ENCODE results near the gene LHPP.
"Not testable (repeated sequence)": the region's sequence is repeated elsewhere in the genome, so short reads cannot be mapped to it uniquely, and the experiment has no call there.

The LHPP gene

GRCh38 chr10:124605856-124606812 is 144.5 kb downstream of the LHPP start:
- Histone ChIP-seq H3K36me3 (ENCODE audit: insufficient read depth, low read depth, low read length) (no peaks in the 10 kb centered on the region), H3K4me3 (ENCODE audit: low read length) (no peak overlapping the region), H3K9me3 (ENCODE audit: insufficient read depth, low read depth, low read length) (no peaks in the 10 kb centered on the region), H3K27me3 (ENCODE audit: insufficient read depth, low read length) (no peaks in the 10 kb centered on the region), H3K27ac (ENCODE audit: low read length) (no peak overlapping the region), H3K4me1 (ENCODE audit: insufficient read depth, low read length) (no peaks in the 10 kb centered on the region), H3K9ac (ENCODE audit: low read depth, low read length) (no peak overlapping the region)

DNA sequence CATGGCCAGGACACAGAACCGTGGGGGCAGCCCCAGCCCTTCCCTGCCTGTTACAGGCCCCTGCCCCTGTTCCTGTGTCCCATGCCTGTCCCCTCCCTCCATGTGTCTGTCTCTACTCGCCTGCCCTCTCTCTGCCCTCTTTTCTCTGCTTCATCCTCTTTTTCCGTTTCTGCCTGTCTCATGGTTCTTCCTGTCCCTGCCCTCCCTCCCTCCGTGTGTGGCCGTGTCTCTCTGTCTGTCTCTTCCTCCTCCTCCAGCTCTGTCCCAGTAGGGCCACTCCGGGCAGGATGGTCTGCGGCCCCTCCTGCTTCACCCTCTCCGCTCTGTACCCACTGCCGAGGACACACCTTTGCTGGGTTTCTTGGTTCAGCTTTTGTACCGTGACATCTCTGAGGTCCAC is 145.2 kb downstream of the LHPP start:
- Histone ChIP-seq H3K4me3 (ENCODE audit: low read length) (no peak overlapping the region), H3K9me3 (ENCODE audit: insufficient read depth, low read depth, low read length) (no peaks in the 10 kb centered on the region), H3K36me3 (ENCODE audit: insufficient read depth, low read depth, low read length) (no peaks in the 10 kb centered on the region), H3K27ac (ENCODE audit: low read length) (no peak overlapping the region), H3K27me3 (ENCODE audit: insufficient read depth, low read length) (no peaks in the 10 kb centered on the region), H3K9ac (ENCODE audit: low read depth, low read length) (no peak overlapping the region), H3K4me1 (ENCODE audit: insufficient read depth, low read length) (no peaks in the 10 kb centered on the region)

- Histone ChIP-seq H3K9me3 (ENCODE audit: insufficient read depth, low read depth, low read length) (no peaks in the 10 kb centered on the region), H3K36me3 (ENCODE audit: insufficient read depth, low read depth, low read length) (no peaks in the 10 kb centered on the region), H3K4me3 (ENCODE audit: low read length) (no peak overlapping the region), H3K27ac (ENCODE audit: low read length) (no peak overlapping the region), H3K27me3 (ENCODE audit: insufficient read depth, low read length) (no peaks in the 10 kb centered on the region), H3K4me1 (ENCODE audit: insufficient read depth, low read length) (no peaks in the 10 kb centered on the region), H3K9ac (ENCODE audit: low read depth, low read length) (no peak overlapping the region)
Measured at GRCh38 chr10:124607693-124608092, 146.1 kb downstream of the LHPP start.

GRCh38 chr10:124608093-124608721 is 146.6 kb downstream of the LHPP start:
- Histone ChIP-seq H3K27ac (ENCODE audit: low read length) (no peak overlapping the region), H3K36me3 (ENCODE audit: insufficient read depth, low read depth, low read length) (no peaks in the 10 kb centered on the region), H3K9ac (ENCODE audit: low read depth, low read length) (no peak overlapping the region), H3K4me3 (ENCODE audit: low read length) (no peak overlapping the region), H3K4me1 (ENCODE audit: insufficient read depth, low read length) (no peaks in the 10 kb centered on the region), H3K27me3 (ENCODE audit: insufficient read depth, low read length) (no peaks in the 10 kb centered on the region), H3K9me3 (ENCODE audit: insufficient read depth, low read depth, low read length) (no peaks in the 10 kb centered on the region)

GRCh38 chr10:124609698-124610097 is 148.1 kb downstream of the LHPP start:
- no peak overlapping the region for H3K27ac ChIP-seq (ENCODE audit: low read length)
- H3K36me3 ChIP-seq (ENCODE audit: insufficient read depth, low read depth, low read length), result no peaks in the 10 kb centered on the region
- H3K9me3 ChIP-seq (ENCODE audit: insufficient read depth, low read depth, low read length), result no peaks in the 10 kb centered on the region
- no peak overlapping the region for H3K9ac ChIP-seq (ENCODE audit: low read depth, low read length)
- no peak overlapping the region for H3K4me3 ChIP-seq (ENCODE audit: low read length)
- H3K4me1 ChIP-seq (ENCODE audit: insufficient read depth, low read length), result no peaks in the 10 kb centered on the region
- H3K27me3 ChIP-seq (ENCODE audit: insufficient read depth, low read length), result no peaks in the 10 kb centered on the region

DNA sequence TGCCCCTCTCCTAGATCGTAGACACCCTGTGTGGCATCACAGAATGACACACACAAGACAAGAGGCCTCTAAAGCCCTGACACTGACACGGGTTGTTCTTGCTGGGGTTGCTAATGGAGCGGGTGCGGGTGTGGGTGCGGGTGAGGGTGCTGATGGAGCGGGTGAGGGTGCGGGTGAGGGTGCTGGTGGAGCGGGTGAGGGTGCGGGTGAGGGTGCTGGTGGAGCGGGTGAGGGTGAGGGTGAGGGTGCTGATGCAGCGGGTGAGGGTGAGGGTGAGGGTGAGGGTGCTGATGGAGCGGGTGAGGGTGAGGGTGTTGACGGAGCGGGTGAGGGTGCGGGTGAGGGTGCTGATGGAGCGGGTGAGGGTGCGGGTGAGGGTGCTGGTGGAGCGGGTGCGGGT is 148.6 kb downstream of the LHPP start:
- not testable (repeated sequence) for H3K9me3 ChIP-seq (ENCODE audit: insufficient read depth, low read depth, low read length); H3K27ac ChIP-seq (ENCODE audit: low read length); H3K9ac ChIP-seq (ENCODE audit: low read depth, low read length); H3K4me1 ChIP-seq (ENCODE audit: insufficient read depth, low read length); H3K27me3 ChIP-seq (ENCODE audit: insufficient read depth, low read length); H3K4me3 ChIP-seq (ENCODE audit: low read length); H3K36me3 ChIP-seq (ENCODE audit: insufficient read depth, low read depth, low read length)

DNA sequence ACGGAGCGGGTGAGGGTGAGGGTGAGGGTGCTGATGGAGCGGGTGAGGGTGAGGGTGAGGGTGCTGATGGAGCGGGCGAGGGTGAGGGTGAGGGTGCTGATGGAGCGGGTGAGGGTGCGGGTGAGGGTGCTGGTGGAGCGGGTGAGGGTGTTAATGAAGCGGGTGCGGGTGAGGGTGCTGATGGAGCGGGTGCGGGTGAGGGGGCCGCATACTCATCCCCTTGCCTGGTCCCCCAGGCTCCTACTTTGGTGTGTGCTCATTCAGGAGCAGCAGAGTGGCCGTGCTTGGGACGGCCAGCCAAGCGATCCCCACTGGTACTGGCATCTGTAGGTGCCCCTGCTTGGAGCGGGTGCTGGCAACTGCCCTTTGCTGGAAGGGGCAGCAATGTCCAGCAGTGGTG is 149.2 kb downstream of the LHPP start:
- not testable (repeated sequence) for H3K27ac ChIP-seq (ENCODE audit: low read length); H3K36me3 ChIP-seq (ENCODE audit: insufficient read depth, low read depth, low read length)

DNA sequence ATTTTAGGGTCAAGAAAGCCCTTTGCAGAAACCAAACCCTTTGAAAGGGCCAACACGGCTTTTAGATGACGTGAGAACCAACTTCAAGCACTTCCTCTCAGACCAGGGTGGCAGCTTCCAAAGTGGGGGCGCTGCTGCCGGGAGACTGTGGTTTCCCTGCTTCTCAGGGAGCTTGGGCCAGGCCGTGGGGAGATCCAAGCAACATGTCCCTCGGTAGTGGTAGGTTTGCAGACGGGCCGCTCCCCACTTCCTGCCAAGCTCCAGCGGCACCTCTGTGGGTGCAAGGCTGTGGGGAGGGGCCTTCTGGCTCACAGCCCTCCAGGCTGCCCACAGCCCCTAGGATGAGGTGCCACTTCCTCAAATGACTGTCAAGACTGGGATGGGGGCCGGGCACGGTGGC is 150.1 kb downstream of the LHPP start:
- H3K27ac ChIP-seq (ENCODE audit: low read length), result no peak overlapping the region
- H3K4me3 ChIP-seq (ENCODE audit: low read length), result no peak overlapping the region
- H3K27me3 ChIP-seq (ENCODE audit: insufficient read depth, low read length), result no peaks in the 10 kb centered on the region
- H3K9me3 ChIP-seq (ENCODE audit: insufficient read depth, low read depth, low read length), result no peaks in the 10 kb centered on the region
- H3K9ac ChIP-seq (ENCODE audit: low read depth, low read length), result no peak overlapping the region
- H3K36me3 ChIP-seq (ENCODE audit: insufficient read depth, low read depth, low read length), result no peaks in the 10 kb centered on the region
- H3K4me1 ChIP-seq (ENCODE audit: insufficient read depth, low read length), result no peaks in the 10 kb centered on the region

More for the DNA sequence above, 149.2 kb downstream of the LHPP start:
- not testable (repeated sequence) for H3K9ac ChIP-seq (ENCODE audit: low read depth, low read length); H3K4me3 ChIP-seq (ENCODE audit: low read length); H3K9me3 ChIP-seq (ENCODE audit: insufficient read depth, low read depth, low read length); H3K4me1 ChIP-seq (ENCODE audit: insufficient read depth, low read length); H3K27me3 ChIP-seq (ENCODE audit: insufficient read depth, low read length)

DNA sequence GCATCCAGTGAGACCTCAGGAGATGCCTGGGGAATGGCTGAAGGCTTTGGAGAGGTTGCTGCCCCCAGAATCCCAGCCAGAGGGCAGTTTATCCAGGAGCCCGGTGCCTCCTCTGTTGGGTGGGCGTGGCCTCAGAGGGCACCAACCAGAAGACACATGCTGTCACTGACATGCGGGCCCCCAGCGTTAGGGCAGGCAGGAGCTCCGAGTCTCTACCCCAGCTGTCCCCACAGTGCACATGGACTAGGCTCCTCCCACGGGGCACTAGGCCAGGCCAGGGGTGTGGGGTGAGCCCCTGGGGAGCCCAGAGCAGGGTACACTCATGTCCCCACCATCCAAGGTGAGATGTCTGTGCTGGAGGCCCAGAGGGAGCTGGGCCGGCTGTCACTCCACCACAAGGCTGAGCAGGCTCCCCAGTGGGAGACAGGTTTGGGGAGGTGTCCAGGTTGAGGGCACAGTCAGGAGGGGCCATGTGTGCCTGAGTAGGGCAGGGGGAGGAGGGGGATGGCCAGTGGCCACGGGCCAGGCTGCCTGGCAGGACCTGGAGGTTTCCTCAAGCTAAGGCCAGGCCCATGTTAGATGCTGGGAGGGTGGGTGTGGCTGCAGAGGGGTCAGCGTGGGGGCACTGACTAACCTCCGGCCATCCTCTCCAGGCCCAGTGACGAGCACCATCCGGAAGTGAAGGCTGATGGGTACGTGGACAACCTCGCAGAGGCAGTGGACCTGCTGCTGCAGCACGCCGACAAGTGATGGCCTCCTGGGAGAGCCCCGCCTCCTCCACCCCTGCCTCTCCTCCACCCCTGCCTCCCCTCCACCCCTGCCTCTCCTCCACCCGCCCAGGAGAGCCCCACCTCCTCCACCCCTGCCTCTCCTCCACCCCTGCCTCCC is 151.2 kb downstream of the LHPP start:
- Histone ChIP-seq H3K36me3 (ENCODE audit: insufficient read depth, low read depth, low read length) (no peaks in the 10 kb centered on the region), H3K9me3 (ENCODE audit: insufficient read depth, low read depth, low read length) (no peaks in the 10 kb centered on the region), H3K27ac (ENCODE audit: low read length) (no peak overlapping the region), H3K9ac (ENCODE audit: low read depth, low read length) (no peak overlapping the region), H3K4me3 (ENCODE audit: low read length) (no peak overlapping the region), H3K27me3 (ENCODE audit: insufficient read depth, low read length) (no peaks in the 10 kb centered on the region), H3K4me1 (ENCODE audit: insufficient read depth, low read length) (no peaks in the 10 kb centered on the region)

DNA sequence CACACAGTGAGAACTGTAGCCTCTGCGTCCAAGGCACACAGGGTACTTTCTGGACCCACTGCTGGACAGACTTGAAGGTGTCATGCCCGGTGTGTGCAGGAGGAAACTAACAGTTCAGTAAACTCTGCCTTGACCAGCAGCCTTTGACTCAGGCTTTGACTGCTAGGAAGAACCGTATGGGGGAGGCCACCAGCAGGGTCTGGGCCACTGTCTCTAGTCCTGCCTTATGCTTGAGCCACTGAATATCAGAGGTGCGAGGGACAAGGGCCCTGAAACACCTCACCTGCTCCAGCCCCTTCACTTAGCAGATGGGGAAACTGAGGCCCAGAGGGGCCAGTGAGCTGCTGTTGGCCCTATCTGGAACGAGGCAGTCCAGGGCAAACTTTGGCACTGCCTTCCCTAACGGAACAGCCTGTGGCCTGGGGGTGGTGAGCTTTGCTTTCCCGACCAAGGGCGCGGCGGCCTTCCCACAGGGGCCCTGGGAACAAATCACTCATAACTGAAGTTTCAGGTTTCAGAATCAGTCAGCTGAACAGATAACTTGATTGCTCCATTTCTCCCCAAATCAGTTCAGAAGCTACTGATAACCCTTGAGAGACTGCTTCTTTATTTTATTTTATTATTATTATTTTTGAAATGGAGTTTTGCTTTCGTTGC is 152.5 kb downstream of the LHPP start:
- Histone ChIP-seq H3K9ac (ENCODE audit: low read depth, low read length) (no peak overlapping the region), H3K36me3 (ENCODE audit: insufficient read depth, low read depth, low read length) (no peaks in the 10 kb centered on the region), H3K9me3 (ENCODE audit: insufficient read depth, low read depth, low read length) (no peaks in the 10 kb centered on the region), H3K27ac (ENCODE audit: low read length) (no peak overlapping the region), H3K27me3 (ENCODE audit: insufficient read depth, low read length) (no peaks in the 10 kb centered on the region), H3K4me3 (ENCODE audit: low read length) (no peak overlapping the region), H3K4me1 (ENCODE audit: insufficient read depth, low read length) (no peaks in the 10 kb centered on the region)

GRCh38 chr10:124615259-124615658 is 153.6 kb downstream of the LHPP start:
- H3K4me1 ChIP-seq (ENCODE audit: insufficient read depth, low read length), result no peaks in the 10 kb centered on the region
- no peaks in the 10 kb centered on the region for H3K36me3 ChIP-seq (ENCODE audit: insufficient read depth, low read depth, low read length)
- no peak overlapping the region for H3K9ac ChIP-seq (ENCODE audit: low read depth, low read length)
- no peak overlapping the region for H3K27ac ChIP-seq (ENCODE audit: low read length)
- no peaks in the 10 kb centered on the region for H3K27me3 ChIP-seq (ENCODE audit: insufficient read depth, low read length)
- H3K9me3 ChIP-seq (ENCODE audit: insufficient read depth, low read depth, low read length), result no peaks in the 10 kb centered on the region
- H3K4me3 ChIP-seq (ENCODE audit: low read length), result no peak overlapping the region

Data from iPS-20b (cell line).